Nucleus accumbens (tissue), 56 donors: ENCODE results near the gene CST11.
A peak's percentile ranks its signal among the peaks of the same experiment; 100 is the strongest.

Source experiments
- DNase-seq, 56 donors: peaks; one replicate each; lab custom pipeline; 2025; lab: John Stamatoyannopoulos, UW

Gene CST11

DNA sequence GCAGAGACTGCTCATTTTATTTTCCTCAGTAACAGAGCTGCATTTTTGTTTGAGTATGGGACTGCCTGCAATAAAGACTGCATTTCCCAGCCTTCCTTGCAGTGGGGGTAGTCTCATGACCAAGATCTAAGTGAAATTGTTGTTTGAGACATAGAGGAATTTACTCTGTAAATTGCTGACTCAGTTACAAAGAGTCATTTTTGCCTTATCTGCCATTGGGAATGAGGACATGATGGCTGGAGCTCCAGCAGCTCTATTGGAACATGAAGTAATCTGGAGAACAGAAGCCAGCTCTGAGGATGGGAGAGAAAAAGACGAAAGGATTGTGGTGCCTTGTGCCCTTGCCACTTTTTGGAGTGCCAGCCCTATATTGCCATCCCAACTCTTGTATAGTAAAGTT is 2.1 kb upstream of the CST11 start:
- no peak for DNase-seq

DNA sequence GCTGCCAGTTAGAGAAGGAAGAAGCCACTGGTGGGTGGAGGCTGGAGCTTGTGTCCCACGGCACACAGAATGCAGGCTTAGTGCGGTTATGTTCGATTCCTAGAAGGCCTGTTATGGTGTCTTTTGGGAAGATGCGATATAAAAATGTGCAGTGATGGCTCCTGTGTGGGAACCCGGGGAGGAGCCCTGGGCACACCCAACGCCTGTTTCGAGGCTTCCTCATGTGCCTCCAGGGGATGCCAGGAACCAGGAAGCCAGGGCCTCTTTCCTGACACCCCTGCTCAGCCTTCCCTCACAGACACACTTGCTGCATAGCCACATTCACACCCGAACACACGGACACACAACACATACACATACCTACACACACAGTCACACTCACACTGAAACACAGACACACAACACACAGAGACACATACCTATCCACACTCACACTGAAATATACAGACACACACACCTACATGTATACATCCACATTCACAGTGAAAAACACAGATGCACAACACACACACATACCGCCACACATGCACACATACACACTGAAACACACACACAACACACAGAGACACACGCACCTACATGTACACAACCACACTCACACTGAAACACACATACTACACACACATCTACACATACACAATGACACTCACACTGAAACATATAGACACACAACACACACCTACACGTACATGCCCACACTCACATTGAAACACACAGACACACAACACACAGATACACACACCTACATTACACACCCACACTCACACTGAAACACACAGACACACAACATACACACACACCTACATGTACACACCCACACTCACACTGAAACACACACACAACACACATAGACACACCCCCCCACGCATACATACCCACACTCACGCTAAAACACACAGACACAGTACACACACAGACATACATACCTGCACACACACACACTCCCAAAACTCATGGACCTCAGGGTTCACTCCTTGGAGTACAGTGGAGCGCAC is 1.2 kb upstream of the CST11 start:
- DNase-seq, result no peak

DNA sequence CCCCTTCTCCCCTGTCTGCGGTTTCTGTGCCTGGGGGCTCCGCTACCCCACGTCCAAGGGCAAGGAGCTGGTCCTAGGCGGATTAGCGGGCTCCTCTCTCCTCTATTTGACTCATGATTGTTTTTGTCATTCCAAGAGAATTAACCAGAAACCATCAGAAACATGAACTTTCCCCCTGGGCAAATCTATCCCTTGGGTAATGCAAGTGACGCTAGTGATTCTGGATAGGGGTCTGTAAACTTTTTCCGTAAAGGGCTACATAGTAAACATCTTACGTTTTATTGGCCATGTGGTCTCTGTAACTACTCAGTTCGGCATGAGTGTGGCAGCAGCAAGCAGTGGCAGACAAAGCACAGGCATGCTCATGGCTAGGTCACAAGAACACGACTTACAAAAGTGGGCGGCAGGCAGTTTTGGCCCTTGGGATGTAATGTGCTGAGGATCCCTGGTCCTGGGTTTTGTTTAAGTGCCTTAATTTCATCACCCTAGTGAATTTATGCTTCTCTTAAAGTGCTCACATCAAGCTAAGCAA is 654 bp downstream of the CST11 start:
- no peak for DNase-seq

DNA sequence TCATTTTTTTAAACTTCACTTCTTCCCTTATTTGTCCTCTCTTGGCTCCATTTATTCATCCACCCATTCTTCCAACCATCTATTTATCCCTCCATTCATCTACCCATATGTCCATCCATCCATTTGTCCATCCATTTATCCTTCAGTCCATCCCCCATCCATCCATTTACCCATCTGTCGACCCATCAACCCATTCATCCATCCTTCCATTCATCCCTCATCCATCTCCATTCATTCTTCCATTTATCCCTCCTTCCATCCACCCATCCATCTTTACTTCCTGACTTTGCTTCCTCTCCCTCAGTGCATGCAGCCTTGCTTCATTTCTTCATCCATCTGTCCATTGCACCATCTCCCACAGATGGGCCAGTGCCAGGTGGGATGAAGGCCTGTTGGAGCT is 1.8 kb downstream of the CST11 start:
- no peak for DNase-seq

DNA sequence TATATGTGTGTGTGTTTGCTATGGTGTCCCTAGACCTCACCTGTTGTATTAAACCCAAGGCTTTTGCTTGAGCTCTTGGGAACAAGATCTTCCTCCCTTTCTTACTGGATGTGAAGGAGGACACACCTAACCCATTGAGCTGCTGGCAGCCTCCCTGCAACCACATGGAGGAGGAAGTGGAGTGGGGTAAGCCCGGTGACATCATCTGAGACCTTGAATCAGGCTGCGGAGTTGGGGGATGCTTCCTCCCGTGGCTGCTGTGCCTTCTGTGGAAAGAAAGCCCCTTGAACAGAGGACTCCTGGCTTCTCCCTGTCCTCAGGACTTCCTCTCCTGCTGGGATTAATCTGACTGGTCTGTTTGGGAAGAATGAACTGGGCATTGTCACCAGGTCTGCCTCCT is 3.3 kb downstream of the CST11 start:
- no peak for DNase-seq

DNA sequence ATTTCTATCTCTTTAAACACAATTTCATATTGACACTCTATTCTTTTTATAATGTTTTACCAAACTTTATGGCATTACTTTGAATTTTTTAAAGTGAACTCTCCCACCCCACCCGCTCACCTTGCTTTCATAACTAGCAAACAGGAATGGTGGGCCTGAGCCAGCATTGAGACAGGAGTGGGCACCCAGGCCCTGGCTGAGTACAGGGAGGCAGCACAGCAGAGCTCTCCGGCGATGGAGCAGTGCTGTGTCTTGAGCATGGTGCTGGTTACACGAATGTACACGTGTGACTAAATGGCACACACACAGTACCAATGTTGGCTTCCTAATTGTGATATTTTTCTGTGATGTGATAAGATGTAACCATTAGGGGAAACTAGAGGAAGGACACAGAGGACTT is 4.5 kb downstream of the CST11 start:
- no peak for DNase-seq

DNA sequence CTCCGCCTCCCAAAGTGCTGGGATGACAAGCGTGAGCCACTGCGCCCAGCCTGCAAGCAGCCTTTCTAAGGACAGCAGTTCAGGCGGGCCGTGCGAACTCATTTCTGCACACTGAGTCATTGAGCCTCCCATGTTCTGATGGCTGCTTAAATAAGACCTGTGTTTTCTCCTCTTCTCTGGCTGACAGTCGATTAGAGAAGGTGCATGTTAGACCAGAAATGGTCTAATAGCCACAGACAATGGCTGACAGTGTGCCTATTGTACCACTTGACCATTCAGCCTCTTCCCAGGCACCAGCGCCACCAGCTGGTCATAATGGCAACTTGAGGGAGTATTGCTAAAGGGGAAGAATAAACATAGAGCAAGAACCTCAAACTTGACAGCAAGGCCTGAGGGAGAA is 6.2 kb downstream of the CST11 start:
- peak in 44 of 56 donors; percentile 10 to 87 (median 44) for DNase-seq

DNA sequence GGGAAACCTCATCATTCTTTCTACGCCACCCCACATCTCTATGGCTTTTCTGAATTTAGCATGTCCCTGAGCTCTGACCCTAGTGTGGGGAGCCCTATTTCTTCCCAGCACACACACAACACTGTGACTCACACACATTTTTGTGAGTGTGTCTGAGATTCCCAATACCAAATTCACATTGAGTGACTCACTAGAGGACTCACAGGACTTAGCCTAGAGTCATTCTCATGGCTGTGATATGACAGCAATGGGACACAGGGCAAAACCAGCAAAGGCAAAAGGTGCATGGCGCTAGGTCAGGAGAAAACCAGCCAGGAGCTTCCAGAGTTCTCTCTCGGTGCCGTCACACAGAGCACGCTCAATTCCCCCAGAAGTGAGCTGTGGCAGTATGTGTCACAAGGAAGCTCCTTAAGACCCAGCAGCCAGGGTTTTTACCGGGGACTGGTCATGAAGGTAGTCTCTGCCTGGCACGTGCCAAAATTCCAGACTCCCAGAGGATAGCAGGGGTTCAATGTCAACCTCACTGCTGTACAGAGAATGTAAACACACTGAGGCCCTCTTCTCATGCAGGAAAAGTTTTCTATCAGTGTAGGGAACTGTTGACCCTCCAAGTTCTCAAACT is 7.0 kb downstream of the CST11 start:
- DNase-seq, result no peak

DNA sequence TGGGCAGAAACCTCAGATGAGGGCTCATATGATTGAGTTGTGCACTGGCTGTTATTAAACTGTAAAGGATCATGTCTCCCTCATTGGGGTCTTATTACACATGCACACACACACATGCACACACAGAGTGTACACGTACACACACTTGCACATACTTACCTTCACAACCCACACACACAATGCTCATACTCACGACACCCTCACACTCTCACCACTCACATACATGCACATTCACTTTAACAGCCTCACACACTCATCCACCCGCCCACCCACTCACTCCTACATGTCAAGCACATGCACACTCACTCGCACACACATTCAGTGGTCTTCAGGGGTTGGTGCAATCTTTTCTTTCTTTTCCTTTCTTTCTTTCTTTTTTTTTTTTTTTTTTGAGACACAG is 7.8 kb downstream of the CST11 start:
- DNase-seq, result no peak

DNA sequence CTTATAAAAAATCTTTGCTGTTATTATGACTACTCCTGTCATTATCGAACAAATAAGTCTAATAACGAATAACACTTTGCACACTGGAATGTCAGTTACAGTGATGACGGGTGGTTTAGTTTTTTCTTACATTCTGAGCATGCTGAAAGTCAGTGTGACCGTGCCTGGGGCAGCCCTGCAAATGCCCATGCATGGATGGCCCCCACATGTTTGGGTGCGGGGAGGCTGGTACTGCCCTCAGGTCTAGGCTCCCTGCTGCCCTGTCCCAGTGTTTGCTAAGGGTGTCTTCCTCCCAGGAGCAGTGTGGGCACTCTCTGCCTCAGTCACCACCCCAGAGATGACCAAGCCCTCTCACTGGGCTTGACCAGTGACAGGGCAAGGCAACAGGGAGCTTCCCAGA is 10.2 kb downstream of the CST11 start:
- no peak for DNase-seq

DNA sequence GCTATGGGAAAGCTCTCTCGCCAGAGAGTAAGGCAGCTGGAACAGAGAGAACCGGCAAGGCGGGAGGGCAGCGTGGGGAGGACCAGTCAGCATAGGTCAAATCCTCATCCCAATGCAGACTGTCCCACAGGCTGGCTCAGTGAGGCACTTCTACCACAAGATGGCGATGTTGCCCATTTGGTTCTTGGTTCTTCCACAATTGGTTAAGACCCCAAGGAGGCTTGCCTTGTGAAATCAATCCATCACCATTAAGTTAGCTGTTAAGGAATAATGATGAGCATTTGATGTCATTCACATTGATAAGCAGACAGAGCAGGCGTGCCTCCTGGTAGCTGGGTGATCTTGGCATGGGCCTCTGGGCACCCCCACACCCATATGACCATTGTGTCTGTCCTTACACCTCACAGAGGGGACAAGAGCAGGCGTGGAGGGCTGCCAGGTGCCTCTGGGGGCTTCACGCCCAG is 10.8 kb downstream of the CST11 start:
- DNase-seq, result peak in 44 of 56 donors; percentile 11 to 83 (median 42)

DNA sequence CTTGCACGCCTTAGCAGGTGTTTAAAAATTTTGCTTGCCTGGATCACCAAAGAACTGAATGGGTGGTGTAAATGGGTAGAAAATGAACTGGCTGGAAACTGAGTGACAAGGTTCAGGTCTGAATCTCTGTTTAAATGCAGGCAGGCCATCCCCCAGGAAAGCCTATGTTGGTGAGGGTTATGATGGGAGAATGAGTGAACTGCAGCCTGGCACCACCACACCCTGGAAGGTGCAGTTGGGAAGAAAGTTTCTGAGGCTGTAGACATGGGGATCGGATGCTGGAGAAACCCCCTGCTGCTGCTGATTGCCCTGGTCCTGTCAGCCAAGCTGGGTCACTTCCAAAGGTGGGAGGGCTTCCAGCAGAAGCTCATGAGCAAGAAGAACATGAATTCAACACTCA is 12.7 kb downstream of the CST11 start:
- no peak for DNase-seq

DNA sequence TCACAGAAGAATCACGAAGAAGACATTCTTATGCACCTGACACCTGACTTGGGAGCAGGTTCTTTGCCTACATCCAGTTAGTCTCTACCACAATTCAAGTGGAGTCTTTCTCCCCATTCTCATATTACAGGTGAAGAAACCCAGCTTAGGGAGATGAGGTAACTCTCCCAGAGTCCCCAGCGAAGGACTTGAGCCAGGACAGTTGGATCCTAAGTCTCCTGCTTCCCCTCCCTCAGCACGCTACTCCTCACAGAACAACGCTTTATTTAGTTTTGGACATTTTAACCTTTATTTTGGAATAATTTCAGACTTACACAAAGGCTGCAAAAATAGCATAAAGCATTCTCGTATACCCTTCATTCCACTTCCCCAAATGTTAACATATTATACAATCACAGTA is 14.0 kb downstream of the CST11 start:
- DNase-seq, result no peak

DNA sequence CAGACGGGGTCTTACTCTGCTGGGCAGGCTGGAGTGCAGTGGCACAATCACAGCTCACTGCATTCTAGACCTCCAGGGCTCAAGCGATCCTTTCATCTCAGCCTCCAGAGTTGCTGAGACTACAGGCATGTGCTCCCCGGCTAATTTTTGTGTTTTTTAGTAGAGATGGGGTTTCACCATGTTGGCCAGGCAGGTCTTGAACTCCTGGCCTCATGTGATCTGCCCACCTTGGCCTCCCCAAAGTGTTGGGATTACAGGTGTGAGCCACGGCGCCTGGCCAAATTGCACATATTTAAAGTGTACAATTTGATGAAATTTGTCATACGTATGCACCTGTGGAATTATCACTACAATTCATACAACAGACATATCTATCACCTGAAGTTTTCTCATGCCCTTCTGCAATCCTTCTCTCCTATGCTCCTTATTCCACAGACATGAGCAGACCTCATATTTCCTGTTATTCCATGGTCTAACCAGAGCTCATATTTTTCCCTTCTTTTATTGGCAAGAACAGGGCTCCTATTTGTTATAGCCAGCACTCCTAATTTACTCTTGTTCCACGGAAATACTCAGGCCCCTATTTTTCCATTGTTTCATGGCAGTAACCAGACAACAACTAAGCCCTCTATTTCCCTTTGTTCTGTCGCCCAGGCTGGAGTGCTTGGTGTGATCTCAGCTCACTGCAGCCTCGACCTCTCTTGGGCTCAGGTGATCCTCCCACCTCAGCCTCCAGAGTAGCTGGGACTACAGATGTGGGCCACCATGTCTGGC is 15.4 kb downstream of the CST11 start:
- DNase-seq, result no peak

DNA sequence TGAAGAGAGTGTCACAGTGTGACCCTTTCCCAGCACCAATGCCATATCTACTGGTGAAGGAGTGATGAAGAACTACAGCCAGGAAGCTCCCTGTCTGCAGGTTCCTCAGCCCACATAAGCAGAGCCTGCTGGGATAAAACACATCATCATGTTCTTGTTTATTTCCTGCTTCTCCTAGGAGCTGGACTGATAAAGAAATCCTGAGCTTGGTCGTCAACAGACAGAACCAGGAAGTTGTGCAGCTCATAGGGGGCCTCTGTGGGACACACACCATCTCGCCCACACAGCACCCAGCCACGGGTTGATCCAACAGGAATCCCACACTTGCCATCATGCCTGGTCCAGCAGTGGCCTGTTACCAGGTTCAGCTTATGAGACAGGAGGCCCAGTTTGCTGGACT is 16.0 kb downstream of the CST11 start:
- DNase-seq, result no peak

DNA sequence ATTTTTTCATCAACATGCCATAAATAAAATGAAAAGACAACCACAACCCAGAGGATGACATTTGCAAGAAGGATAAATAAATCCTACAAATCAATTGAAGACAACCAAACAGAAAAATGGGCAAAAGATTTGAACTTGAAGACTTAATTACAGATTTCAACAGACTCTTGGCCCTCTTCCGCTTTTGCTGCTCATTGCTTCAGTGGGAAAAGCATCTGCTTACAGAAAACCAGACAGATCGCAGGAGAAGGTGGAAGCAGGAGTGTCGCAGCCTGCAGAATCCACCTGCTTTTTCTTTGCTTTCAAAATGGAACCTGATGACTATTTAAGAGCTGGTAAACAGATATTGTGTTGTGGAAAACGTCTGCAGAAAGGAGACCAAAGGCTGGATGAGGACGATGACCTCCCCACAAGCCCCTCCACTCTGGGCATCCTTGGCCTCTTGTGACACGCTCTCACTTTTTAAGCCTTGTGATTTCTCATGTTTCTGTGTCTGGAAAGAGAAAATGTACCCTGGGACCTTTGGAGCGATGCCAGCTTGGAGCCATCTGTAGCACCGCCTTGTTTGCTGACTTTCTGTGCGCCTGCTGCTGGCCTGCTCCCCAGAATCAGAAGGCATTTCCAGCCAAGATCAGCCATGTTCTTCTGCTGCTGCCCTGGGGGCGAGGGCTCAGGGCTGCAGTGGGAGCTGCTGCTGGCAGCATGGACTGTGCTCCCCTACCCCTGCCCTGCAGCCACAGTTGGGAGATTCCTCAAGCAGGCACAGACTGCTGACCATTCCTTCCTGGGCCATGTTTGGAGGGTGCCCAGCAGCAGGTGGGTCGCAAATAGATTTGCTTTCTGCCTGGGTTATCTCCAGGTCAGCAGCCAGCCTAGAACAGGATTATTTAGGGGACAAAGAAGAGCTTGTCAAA is 16.8 kb downstream of the CST11 start:
- DNase-seq, result peak in 25 of 56 donors; percentile 4 to 61 (median 28)

DNA sequence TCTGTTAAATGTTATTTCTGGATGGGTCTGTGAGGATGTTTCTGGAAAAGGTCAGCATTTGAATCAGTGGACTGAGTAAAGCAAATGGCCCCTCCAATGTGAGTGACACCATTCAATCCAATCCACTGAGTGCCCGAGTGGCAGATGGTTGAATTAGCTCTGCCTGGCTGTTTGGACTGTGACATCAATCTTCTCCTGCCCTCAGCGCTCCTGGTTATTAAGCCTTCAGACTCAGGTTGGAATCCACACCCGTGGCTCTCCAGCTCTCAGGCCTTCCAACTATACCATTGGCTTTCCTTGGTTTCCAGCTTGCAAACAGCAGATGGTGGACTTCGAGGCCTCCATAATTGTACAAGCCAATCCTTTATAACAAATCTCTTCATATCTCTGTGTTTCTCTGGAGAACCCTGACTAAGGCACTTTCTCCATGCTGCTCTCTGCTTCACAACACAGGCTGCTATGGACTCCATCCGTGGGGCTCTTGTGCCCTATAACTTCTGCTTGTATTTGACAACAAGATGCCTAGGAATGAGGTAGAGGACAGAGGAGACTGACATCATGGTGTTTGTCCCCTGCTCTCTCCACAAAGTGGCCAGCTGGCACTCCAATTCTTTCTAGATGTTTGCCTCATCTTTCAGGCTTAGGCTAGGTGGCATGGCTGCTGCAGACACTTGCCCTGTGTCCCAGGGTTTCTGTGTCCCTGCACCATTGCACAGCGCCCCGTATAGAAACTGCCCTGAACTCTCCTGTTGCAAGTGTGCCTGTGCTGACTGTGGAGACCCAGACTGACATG is 18.0 kb downstream of the CST11 start:
- no peak for DNase-seq

DNA sequence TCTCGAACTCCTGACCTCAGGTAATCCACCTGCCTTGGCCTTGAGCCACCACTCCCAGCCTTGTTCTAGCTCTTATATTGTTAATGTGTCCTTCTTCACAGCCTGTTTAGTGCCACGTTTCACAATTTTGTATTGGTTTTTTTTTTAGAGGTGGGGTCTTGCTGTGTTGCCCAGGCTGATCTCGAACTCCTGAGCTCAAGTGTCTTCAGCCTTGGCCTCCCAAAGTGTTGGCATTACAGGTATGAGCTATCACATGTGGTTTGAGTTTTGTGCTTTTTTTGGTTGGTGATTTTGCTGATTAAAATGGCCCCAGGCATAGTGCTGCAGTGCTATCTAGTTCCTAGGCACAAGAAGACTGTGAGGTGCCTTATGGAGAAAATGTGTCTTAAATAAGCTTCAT is 19.0 kb downstream of the CST11 start:
- no peak for DNase-seq

DNA sequence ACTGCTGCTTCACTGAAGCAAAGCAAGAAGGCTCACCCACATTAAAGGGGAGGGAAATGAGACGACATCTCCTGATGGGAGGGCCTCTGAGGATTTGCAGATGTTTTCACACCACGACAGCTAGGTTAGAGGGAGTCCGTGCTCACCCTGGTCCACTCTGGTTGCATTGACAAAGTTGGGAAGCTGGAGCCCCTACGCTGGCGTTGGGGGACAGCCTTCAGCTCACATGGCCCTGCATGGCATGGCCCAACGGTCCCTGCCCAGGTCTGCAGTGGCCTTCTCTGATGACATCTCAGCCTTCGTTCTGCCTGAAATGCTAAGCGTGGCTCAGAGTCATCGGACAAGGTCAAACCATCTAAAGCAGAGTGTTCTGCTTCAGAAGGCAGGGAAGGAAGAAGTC is 27.5 kb downstream of the CST11 start:
- DNase-seq, result no peak
